Measurements from ENCODE around the gene LGR5.

The LGR5 gene

GRCh38 chr12:71438670-71439361 is 782 bp upstream of the LGR5 start:
- no peak for DNase-seq

GRCh38 chr12:71439362-71439612 is 311 bp upstream of the LGR5 start:
- DNase-seq: no peak

GRCh38 chr12:71440345-71440762 is 756 bp downstream of the LGR5 start:
- no peak for DNase-seq

GRCh38 chr12:71440763-71441748 is 1.5 kb downstream of the LGR5 start:
- DNase-seq: peak in 1 of 2 donors; percentile 12

GRCh38 chr12:71441836-71442566 is 2.4 kb downstream of the LGR5 start:
- DNase-seq: no peak

- DNase-seq: no peak
Measured at GRCh38 chr12:71442567-71442931, 3.0 kb downstream of the LGR5 start.

- no peak for DNase-seq
Measured at GRCh38 chr12:71445071-71445470, 5.5 kb downstream of the LGR5 start.

- no peak for DNase-seq
Measured at GRCh38 chr12:71447691-71448132, 8.1 kb downstream of the LGR5 start.

GRCh38 chr12:71448150-71448581 is 8.6 kb downstream of the LGR5 start:
- no peak for DNase-seq

- no peak for DNase-seq
Measured at GRCh38 chr12:71449373-71450070, 9.9 kb downstream of the LGR5 start.

- no peak for DNase-seq
Measured at GRCh38 chr12:71452006-71452405, 12.4 kb downstream of the LGR5 start.

GRCh38 chr12:71455028-71455737 is 15.6 kb downstream of the LGR5 start:
- no peak for DNase-seq

GRCh38 chr12:71456316-71456715 is 16.7 kb downstream of the LGR5 start:
- DNase-seq: no peak

GRCh38 chr12:71456990-71457389 is 17.4 kb downstream of the LGR5 start:
- no peak for DNase-seq

GRCh38 chr12:71460318-71460717 is 20.7 kb downstream of the LGR5 start:
- no peak for DNase-seq

- DNase-seq: no peak
Measured at GRCh38 chr12:71460850-71461609, 21.4 kb downstream of the LGR5 start.

GRCh38 chr12:71461787-71462328 is 22.3 kb downstream of the LGR5 start:
- no peak for DNase-seq

GRCh38 chr12:71465796-71466195 is 26.2 kb downstream of the LGR5 start:
- no peak for DNase-seq

GRCh38 chr12:71469258-71469750 is 29.7 kb downstream of the LGR5 start:
- DNase-seq: no peak

GRCh38 chr12:71472441-71472911 is 32.9 kb downstream of the LGR5 start:
- no peak for DNase-seq

- DNase-seq: no peak
Measured at GRCh38 chr12:71474791-71475190, 35.2 kb downstream of the LGR5 start.

All from CD4-positive, alpha-beta T cell treated with Interleukin-4 for 1 hour (primary cell).